Choroid plexus epithelial cell (primary cell): ENCODE measurements around the gene FGF1.

Experiments used
- DNase-seq: peaks from one replicate; pipeline ENCODE4 v3.0.0-alpha.2; 2010; ENCODE audit warnings: low read depth
- H3K4me3 ChIP-seq: 2 replicates; pipeline ENCODE4 v1.5.1; 2011; ENCODE audit warnings: low read depth, mild to moderate bottlenecking, control low read depth, low read length, moderate library complexity
- TF ChIP-seq, protein P1 (sequence below): conservative IDR thresholded peaks from 2 replicates; pipeline ENCODE4 v1.5.1; 2011; ENCODE audit warnings: low read depth, mild to moderate bottlenecking, control low read depth, inconsistent platforms, low read length, moderate library complexity

FGF1 gene

DNA sequence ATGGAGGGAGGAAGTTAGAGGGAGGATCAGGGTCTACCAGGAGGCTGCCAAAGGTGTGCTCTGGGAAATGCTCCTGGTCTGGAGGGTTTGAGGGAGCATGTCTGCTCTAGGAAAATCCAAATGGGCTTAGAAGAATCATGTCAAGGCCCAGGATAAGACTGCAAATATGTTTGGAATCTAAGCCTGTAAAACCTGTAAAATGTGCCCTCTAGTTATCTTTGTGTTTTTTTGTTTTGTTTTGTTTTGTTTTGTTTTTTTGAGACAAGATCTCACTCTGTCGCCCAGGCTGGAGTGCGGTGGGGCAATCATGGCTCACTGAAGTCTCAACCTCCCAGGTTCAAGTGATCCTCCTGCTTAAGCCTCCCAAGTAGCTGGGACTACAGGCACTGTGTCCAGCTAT is 135.4 kb downstream of the FGF1 start:
- no peak overlapping the region for H3K4me3 ChIP-seq
- no peak for DNase-seq
- TF ChIP-seq, protein P1, sequence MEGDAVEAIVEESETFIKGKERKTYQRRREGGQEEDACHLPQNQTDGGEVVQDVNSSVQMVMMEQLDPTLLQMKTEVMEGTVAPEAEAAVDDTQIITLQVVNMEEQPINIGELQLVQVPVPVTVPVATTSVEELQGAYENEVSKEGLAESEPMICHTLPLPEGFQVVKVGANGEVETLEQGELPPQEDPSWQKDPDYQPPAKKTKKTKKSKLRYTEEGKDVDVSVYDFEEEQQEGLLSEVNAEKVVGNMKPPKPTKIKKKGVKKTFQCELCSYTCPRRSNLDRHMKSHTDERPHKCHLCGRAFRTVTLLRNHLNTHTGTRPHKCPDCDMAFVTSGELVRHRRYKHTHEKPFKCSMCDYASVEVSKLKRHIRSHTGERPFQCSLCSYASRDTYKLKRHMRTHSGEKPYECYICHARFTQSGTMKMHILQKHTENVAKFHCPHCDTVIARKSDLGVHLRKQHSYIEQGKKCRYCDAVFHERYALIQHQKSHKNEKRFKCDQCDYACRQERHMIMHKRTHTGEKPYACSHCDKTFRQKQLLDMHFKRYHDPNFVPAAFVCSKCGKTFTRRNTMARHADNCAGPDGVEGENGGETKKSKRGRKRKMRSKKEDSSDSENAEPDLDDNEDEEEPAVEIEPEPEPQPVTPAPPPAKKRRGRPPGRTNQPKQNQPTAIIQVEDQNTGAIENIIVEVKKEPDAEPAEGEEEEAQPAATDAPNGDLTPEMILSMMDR: no peak

DNA sequence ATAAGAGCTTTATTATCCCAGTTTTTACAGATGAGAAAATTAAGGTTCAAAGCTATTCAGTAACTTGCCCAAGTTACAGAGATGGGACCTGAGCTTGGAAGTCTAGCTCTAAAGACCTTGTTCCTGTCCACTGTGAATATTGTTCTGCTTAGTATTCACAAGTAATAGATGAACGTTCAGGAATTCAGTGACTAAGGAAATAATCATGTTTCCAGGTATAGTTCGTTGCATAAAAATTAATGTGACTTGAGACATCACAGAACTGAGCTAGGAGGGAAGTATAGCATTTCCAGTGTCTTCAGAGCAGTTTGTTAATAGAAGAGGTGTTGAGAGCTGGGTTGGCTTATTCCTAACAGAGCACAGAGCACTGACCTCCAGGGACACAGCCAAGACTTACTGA is 136.1 kb downstream of the FGF1 start:
- TF ChIP-seq, protein P1: no peak
- no peak for DNase-seq
- H3K4me3 ChIP-seq: no peak overlapping the region

DNA sequence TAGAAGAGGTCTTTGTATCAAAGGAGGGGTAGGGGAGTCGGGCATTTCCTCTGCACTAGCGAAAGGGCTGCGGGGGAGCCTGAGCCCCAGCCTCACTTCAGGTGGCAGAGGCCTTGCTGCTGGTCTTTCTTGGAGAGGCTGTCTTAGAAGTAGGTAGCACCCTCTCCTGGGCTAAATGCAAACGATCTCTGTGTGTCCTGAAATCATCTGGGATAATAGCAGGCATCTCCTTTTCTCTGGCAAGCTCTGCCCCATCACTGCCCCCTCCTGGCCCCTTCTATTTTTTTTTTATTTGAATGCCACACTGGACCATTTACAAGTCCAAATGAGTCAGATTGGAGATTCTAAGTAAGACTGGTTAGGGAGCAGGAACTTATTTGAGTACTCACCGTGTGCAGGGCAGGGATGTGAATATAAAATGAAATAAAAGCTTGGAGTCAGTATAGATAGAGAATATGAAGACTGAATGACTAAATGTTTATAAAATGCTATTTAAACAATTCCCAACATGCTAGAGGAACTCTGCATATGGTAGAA is 137.1 kb downstream of the FGF1 start:
- no peak overlapping the region for H3K4me3 ChIP-seq
- TF ChIP-seq, protein P1: peak; percentile 92
- DNase-seq: peak; percentile 98

DNA sequence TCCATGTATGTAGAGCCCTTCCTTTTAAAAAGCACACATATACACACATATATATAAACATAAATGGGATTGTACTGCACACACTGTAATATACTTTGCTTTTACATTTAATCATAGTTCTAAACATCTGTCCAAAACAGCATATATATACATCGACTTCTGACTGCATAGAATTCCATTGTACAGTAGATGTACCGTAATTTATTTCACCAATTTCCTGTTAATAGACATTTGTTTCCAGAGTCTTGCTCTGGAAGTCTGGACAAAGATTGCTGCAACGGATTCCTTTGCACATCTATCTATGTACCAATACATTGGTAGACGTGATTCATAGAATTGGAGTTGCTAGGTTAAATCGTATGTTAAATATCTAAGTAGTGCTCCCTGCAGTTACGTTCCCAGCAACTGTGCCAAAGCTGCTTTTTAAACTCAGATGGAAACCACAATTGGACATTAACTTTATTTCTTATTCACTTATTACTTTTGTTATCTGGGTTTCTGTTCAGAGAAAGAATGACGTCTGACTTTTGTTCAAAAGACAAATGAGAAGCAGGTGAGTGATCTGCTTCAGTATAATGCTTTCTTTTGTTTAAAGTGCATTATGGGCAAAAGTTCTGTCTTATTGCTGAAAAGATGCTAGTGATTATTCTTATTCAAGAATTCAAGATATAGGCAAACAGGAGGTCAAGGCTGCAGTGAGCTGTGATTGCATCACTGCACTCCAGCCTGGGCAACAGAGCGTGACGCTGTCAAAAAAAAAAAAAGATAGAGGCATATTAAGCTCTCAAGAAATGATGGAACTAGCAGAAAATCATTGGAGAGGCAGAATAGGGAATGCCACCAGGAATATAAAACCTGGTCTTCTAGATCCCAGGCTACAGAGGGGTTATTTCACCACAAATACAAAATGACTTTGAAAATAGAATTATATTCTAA is 138.2 kb downstream of the FGF1 start:
- H3K4me3 ChIP-seq: no peak overlapping the region

DNA sequence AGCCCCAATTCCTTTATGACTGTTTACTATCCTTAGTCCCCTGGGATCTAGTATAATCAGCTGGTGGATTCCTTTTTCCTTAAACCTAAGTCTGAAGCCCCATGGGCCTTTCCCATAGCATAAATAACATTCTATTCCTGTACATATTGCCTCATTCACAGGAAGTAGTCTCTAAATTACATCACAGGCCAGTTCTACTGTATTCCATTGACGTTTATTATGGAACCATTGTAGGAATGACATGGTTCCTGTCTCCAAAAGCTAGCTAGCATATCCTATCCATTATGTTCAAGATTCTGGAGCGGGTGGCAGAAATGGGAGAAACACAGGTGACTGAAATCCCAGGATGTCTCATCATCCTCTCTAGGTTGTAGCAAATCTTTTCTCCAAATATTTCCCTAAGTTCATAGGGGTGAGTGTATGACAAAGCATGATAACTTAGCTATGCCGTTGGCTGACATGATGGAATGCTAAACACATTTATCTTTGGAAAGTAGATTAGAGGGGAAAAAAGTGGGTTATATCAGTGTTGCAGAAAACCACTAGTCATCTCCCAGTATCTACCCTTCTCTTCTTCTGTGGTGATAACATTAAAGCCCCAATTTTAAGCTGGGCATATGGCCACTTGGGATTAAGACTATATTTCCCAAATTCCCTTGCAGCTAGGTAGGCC is 140.1 kb downstream of the FGF1 start:
- H3K4me3 ChIP-seq: no peak overlapping the region
- DNase-seq: peak; percentile 78
- TF ChIP-seq, protein P1: no peak

More for the DNA sequence above, 138.2 kb downstream of the FGF1 start:
- no peak for DNase-seq
- TF ChIP-seq, protein P1: no peak

DNA sequence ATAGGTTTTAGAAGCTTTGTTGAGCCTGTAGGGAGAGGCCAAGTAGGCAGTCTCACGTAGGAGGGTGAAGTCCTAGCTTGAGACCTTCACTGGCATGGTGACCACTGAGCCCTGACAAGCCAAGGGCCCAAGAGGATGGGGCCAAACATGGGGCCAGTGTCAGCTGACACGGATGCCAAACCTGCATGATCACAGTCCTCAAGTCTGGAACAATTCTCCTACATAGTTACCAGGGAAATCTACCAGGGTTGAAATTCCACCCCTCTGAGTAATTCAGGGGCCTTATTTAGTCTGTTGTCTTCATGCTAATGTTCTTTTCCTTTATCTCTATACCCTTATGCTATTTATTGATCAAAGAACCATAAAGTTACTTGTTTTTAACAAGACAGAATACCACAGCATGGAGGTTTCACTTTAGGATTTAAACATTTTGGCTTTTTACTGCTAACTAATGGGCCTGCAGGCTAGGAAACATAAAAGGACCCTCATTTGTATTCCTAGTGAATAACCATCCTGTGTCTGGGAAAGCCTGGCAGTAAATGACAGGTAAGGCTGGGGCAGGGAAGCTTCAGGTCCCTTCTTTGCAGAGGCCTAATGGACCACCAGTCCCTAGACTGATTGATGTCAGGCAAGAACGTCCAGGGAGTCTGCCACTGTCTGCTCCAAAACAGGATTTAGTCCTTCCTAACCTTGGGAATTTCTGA is 140.8 kb downstream of the FGF1 start:
- TF ChIP-seq, protein P1: no peak
- DNase-seq: peak; percentile 34
- no peak overlapping the region for H3K4me3 ChIP-seq
